ENCODE results near the gene HAND1. TPM values are rescaled to one million over a fixed set of nuclear protein-coding genes. Genes with fewer than 3 reads are reported as not detected.

HAND1 gene
- total and polyA plus RNA-seq, 2 donors (not counting 1 experiment from before 2014, with no cell fraction given): not detected

GRCh38 chr5:154523709-154524108 is 45.7 kb upstream of the HAND1 start:
- Histone ChIP-seq H3K4me2 (replicated peaks; ENCODE audit: low read depth, low read length, poor library complexity, severe bottlenecking) (no peak overlapping the region), H3K9ac (ENCODE audit: low read length) (no peak overlapping the region), H3K36me3 (replicated peaks in 1 of 2; ENCODE audit: control extremely low read depth in 1 of 2, control insufficient read depth in 1 of 2, extremely low read depth in 1 of 2, insufficient read depth in 2 of 2, low read length in 1 of 2) (no peaks in the 10 kb centered on the region), H3K27ac (ENCODE audit: low read length in 2 of 2) (no peak overlapping the region), H3K4me1 (ENCODE audit: control insufficient read depth in 2 of 2, insufficient read depth in 2 of 2, low read length in 2 of 2) (no peaks in the 10 kb centered on the region), H3K9me3 (ENCODE audit: control extremely low read depth in 1 of 3, control insufficient read depth in 2 of 3, insufficient read depth in 1 of 3, low read length in 2 of 3) (peaks cover 0 to 2% (median 0%) of the 10 kb centered on the region in 3 donors), H3K27me3 (replicated peaks in 1 of 4; ENCODE audit: control extremely low read depth in 1 of 4, control insufficient read depth in 3 of 4, insufficient read depth in 4 of 4, low read length in 3 of 4) (peaks cover 0 to 34% (median 12%) of the 10 kb centered on the region in 4 experiments), H4K20me1 (ENCODE audit: control insufficient read depth, insufficient read depth, low read length, poor library complexity, severe bottlenecking) (no peaks in the 10 kb centered on the region), H3K79me2 (ENCODE audit: control insufficient read depth, insufficient read depth, low read length) (no peaks in the 10 kb centered on the region), H3K4me3 (ENCODE audit: control extremely low read depth in 1 of 5, extremely low read depth in 1 of 5, insufficient read depth in 1 of 5, low read depth in 2 of 5, low read length in 4 of 5) (no peak overlapping the region), H2AFZ (ENCODE audit: insufficient read depth, low read depth, low read length, poor library complexity, severe bottlenecking) (no peak overlapping the region)
- no peak overlapping the region for H3K4me3 Mint-ChIP-seq
- H3K4me1 Mint-ChIP-seq: no peaks in the 10 kb centered on the region
- peaks cover 49% of the 10 kb centered on the region for H3K27me3 Mint-ChIP-seq
- ATAC-seq (ENCODE audit: low read depth) (no peak), DNase-seq (no peak)
- CTCF ChIA-PET: interaction anchor here (0.9 to 1.3 kb wide), 2 partner anchors 58 to 559 kb away, joined by 3 read pairs; no protein-coding TSS in a partner anchor
- POLR2A ChIA-PET: interaction anchor here (0.6 kb wide), 1 partner anchor 47 kb away, joined by 4 read pairs; no protein-coding TSS in a partner anchor
- TF ChIP-seq CTCF (IDR thresholded peaks at IDR 0.05): no peak
- TF ChIP-seq EZH2 (IDR thresholded peaks at IDR 0.05; ENCODE audit: borderline replicate concordance, insufficient read depth, low read depth, low read length, poor library complexity, severe bottlenecking): no peak
- no peaks in the 10 kb centered on the region for H3K9me3 Mint-ChIP-seq (ENCODE audit: insufficient read depth)
- 100% methylated on average over 3 of the region's 3 CpGs for WGBS (ENCODE audit: insufficient coverage)
- no peak overlapping the region for H3K27ac Mint-ChIP-seq
- intact Hi-C loops (cut with micrococcal nuclease): no loop called here

GRCh38 chr5:154523104-154523503 is 45.1 kb upstream of the HAND1 start:
- no peak overlapping the region for H2AFZ ChIP-seq (ENCODE audit: insufficient read depth, low read depth, low read length, poor library complexity, severe bottlenecking)
- TF ChIP-seq EZH2 (IDR thresholded peaks at IDR 0.05; ENCODE audit: borderline replicate concordance, insufficient read depth, low read depth, low read length, poor library complexity, severe bottlenecking): no peak
- TF ChIP-seq CTCF (IDR thresholded peaks at IDR 0.05): no peak
- Mint-ChIP-seq H3K4me1 (no peaks in the 10 kb centered on the region), H3K27ac (no peak overlapping the region), H3K4me3 (no peak overlapping the region), H3K27me3 (peaks cover 44% of the 10 kb centered on the region), H3K9me3 (ENCODE audit: insufficient read depth) (no peaks in the 10 kb centered on the region)
- H3K36me3 ChIP-seq (replicated peaks in 1 of 2; ENCODE audit: control extremely low read depth in 1 of 2, control insufficient read depth in 1 of 2, extremely low read depth in 1 of 2, insufficient read depth in 2 of 2, low read length in 1 of 2): no peaks in the 10 kb centered on the region
- intact Hi-C loops (cut with micrococcal nuclease): no loop called here
- no peak for ATAC-seq (ENCODE audit: low read depth)
- no peak overlapping the region for H3K27ac ChIP-seq (ENCODE audit: low read length in 2 of 2)
- no peak overlapping the region for H3K9ac ChIP-seq (ENCODE audit: low read length)
- H4K20me1 ChIP-seq (ENCODE audit: control insufficient read depth, insufficient read depth, low read length, poor library complexity, severe bottlenecking): no peaks in the 10 kb centered on the region
- WGBS (ENCODE audit: insufficient coverage): 94% methylated on average over 4 of the region's 4 CpGs
- no peak overlapping the region for H3K4me3 ChIP-seq (ENCODE audit: control extremely low read depth in 1 of 5, extremely low read depth in 1 of 5, insufficient read depth in 1 of 5, low read depth in 2 of 5, low read length in 4 of 5)
- no peak for DNase-seq
- H3K9me3 ChIP-seq (ENCODE audit: control extremely low read depth in 1 of 3, control insufficient read depth in 2 of 3, insufficient read depth in 1 of 3, low read length in 2 of 3): peaks cover 0 to 2% (median 0%) of the 10 kb centered on the region in 3 donors
- CTCF ChIA-PET: interaction anchor here (0.9 kb wide), 1 partner anchor 57 kb away, joined by 3 read pairs; no protein-coding TSS in a partner anchor
- H3K4me2 ChIP-seq (replicated peaks; ENCODE audit: low read depth, low read length, poor library complexity, severe bottlenecking): no peak overlapping the region
- POLR2A ChIA-PET: no interaction called here
- no peaks in the 10 kb centered on the region for H3K4me1 ChIP-seq (ENCODE audit: control insufficient read depth in 2 of 2, insufficient read depth in 2 of 2, low read length in 2 of 2)
- H3K79me2 ChIP-seq (ENCODE audit: control insufficient read depth, insufficient read depth, low read length): no peaks in the 10 kb centered on the region
- peaks cover 0 to 39% (median 11%) of the 10 kb centered on the region in 4 experiments for H3K27me3 ChIP-seq (replicated peaks in 1 of 4; ENCODE audit: control extremely low read depth in 1 of 4, control insufficient read depth in 3 of 4, insufficient read depth in 4 of 4, low read length in 3 of 4)
